Measurements from ENCODE around the gene INF2.
"Not testable (repeated sequence)": the region's sequence is repeated elsewhere in the genome, so short reads cannot be mapped to it uniquely, and the experiment has no call there.

Gene INF2

GRCh38 chr14:104665114-104665656, 24.2 kb upstream of the INF2 start:
- no peak overlapping the region for H3K27ac ChIP-seq (ENCODE audit: low read depth, low read length)

DNA sequence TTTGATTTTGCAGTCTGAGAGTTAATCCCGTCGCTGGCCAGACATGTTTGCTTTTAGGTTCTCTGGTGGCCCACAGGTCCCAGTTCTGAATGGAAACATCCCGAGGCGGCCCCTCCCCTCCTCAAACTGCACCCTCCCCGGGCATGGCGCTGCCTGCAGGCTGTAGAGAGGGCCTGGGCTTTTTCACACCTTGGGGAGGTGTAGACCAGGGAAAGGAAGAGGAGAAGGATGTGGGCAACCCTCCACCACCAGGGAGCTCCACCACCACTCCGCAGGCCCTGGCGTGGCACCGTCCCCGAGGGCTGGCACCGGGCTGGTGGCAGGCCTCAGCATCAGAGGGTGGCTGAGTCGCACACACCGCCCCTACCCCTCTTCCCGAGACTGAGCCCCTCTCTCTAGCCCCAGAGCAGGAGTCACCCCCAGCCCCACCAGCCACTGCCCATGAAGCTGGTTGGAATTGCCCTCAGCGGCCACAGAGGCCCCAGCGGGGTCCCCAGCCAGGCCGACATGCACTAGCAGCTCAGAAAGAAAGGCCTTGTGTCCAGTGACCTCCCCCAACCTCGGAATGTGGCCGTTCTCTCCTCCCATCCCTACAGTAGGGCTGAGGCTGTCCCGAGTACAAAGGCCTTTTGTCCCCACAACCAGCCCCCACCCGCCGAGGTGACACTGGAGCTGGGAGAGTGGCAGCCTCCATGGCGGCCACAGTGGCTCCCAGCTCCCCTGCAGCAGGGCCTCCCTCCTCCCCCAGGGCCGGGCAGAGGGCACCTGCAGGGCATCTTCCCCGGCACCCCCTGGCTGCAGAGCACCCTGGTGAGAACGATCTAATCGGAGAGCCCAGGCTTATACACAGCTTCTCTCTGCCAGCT, 23.5 kb upstream of the INF2 start:
- no peak overlapping the region for H3K27ac ChIP-seq (ENCODE audit: low read depth, low read length)

More at GRCh38 chr14:104665114-104665656, 24.2 kb upstream of the INF2 start:
- no peaks in the 10 kb centered on the region for H3K4me1 ChIP-seq (ENCODE audit: control insufficient read depth, insufficient read depth, low read length, unreplicated experiment)
- no peak overlapping the region for H2AFZ ChIP-seq (ENCODE audit: low read length, unreplicated experiment)
- no peak overlapping the region for H3K4me3 ChIP-seq (ENCODE audit: low read depth, low read length)
- no peaks in the 10 kb centered on the region for H3K79me2 ChIP-seq (ENCODE audit: control insufficient read depth, insufficient read depth, low read length, unreplicated experiment)
- H3K36me3 ChIP-seq (ENCODE audit: insufficient read depth, low read length): no peaks in the 10 kb centered on the region
- peaks cover 4% of the 10 kb centered on the region; the same call in 1 of the 2 replicates for H3K27me3 ChIP-seq (ENCODE audit: insufficient read depth, low read length)

DNA sequence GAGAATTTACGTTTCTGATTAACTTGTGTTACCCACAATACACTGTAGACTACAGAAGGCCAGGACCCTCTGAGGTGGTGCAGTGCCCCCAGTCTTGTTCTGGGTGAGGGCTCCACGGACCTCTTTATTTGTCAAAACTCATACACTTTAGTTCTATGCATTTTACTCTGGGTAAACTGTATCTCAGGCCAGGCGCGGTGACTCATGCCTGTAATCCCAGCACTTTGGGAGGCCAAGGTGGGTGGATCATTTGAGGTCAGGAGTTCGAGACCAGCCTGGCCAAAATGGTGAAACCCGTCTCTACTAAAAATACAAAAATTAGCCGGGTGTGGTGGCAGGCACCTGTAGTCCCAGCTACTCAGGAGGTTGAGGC, 22.9 kb upstream of the INF2 start:
- H3K27ac ChIP-seq (ENCODE audit: low read depth, low read length); H3K27me3 ChIP-seq (ENCODE audit: insufficient read depth, low read length); H3K4me1 ChIP-seq (ENCODE audit: control insufficient read depth, insufficient read depth, low read length, unreplicated experiment); H3K79me2 ChIP-seq (ENCODE audit: control insufficient read depth, insufficient read depth, low read length, unreplicated experiment); H2AFZ ChIP-seq (ENCODE audit: low read length, unreplicated experiment); H3K36me3 ChIP-seq (ENCODE audit: insufficient read depth, low read length); H3K4me3 ChIP-seq (ENCODE audit: low read depth, low read length): not testable (repeated sequence)

More for the DNA sequence above, 23.5 kb upstream of the INF2 start:
- Histone ChIP-seq H3K27me3 (ENCODE audit: insufficient read depth, low read length) (no peaks in the 10 kb centered on the region), H3K4me3 (ENCODE audit: low read depth, low read length) (no peak overlapping the region), H2AFZ (ENCODE audit: low read length, unreplicated experiment) (no peak overlapping the region), H3K4me1 (ENCODE audit: control insufficient read depth, insufficient read depth, low read length, unreplicated experiment) (no peaks in the 10 kb centered on the region), H3K79me2 (ENCODE audit: control insufficient read depth, insufficient read depth, low read length, unreplicated experiment) (no peaks in the 10 kb centered on the region), H3K36me3 (ENCODE audit: insufficient read depth, low read length) (no peaks in the 10 kb centered on the region)

GRCh38 chr14:104666981-104667380, 22.4 kb upstream of the INF2 start:
- Histone ChIP-seq H3K27me3 (ENCODE audit: insufficient read depth, low read length) (no peaks in the 10 kb centered on the region), H3K4me1 (ENCODE audit: control insufficient read depth, insufficient read depth, low read length, unreplicated experiment) (no peaks in the 10 kb centered on the region), H2AFZ (ENCODE audit: low read length, unreplicated experiment) (no peak overlapping the region), H3K4me3 (ENCODE audit: low read depth, low read length) (no peak overlapping the region), H3K79me2 (ENCODE audit: control insufficient read depth, insufficient read depth, low read length, unreplicated experiment) (no peaks in the 10 kb centered on the region), H3K36me3 (ENCODE audit: insufficient read depth, low read length) (no peaks in the 10 kb centered on the region), H3K27ac (ENCODE audit: low read depth, low read length) (no peak overlapping the region)

DNA sequence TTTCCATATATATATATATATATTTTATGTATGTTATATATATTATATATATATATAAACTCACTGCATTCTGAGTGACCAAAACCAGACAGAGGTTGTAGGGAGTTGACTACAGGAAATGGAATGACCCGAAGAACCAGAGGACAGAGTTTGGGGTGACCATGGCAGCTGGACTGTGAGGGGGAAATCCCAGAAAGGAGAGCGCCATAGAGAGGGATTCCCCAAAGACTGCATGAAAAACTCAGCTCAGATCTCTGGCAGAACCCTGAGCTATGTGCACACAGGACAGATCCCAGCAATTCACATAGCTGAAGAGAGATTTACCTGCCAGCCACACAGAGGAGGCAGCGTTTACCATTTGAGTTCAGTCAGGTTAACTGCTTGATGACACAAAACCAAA, 19.7 kb upstream of the INF2 start:
- Histone ChIP-seq H3K27ac (ENCODE audit: low read depth, low read length) (no peak overlapping the region), H3K27me3 (ENCODE audit: insufficient read depth, low read length) (no peaks in the 10 kb centered on the region), H3K4me3 (ENCODE audit: low read depth, low read length) (no peak overlapping the region), H2AFZ (ENCODE audit: low read length, unreplicated experiment) (no peak overlapping the region), H3K4me1 (ENCODE audit: control insufficient read depth, insufficient read depth, low read length, unreplicated experiment) (no peaks in the 10 kb centered on the region), H3K79me2 (ENCODE audit: control insufficient read depth, insufficient read depth, low read length, unreplicated experiment) (no peaks in the 10 kb centered on the region), H3K36me3 (ENCODE audit: insufficient read depth, low read length) (no peaks in the 10 kb centered on the region)

DNA sequence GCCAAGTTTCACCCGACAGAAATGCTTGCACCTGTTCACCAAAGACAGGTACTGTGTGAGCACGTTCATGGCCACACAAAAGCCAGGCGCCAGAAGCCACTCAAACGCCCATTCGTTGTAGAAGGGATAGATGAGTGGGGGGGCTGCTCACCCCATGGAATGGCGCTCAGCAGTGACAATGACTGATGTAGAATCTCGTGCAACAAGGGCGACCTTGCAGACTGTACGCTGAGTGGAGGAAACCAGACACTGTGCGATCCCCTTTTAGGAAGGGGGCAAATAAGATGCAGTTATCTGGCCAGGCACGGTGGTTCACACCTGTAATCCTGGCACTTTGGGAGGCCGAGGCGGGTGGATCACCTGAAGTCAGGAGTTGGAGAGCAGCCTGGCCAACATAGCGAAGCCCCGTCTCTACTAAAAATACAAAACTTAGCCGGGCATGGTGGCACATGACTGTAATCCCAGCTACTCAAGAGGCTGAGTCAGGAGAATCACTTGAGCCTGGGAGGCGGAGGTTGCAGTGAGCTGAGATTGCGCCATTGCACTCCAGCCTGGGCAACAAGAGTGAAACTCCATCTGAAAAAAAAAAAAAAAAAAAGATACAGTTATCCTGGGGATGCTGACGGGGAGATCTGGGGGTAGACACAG, 18.0 kb upstream of the INF2 start:
- not testable (repeated sequence) for H3K79me2 ChIP-seq (ENCODE audit: control insufficient read depth, insufficient read depth, low read length, unreplicated experiment); H3K27ac ChIP-seq (ENCODE audit: low read depth, low read length); H2AFZ ChIP-seq (ENCODE audit: low read length, unreplicated experiment); H3K4me3 ChIP-seq (ENCODE audit: low read depth, low read length); H3K4me1 ChIP-seq (ENCODE audit: control insufficient read depth, insufficient read depth, low read length, unreplicated experiment); H3K27me3 ChIP-seq (ENCODE audit: insufficient read depth, low read length); H3K36me3 ChIP-seq (ENCODE audit: insufficient read depth, low read length)

GRCh38 chr14:104672119-104672518, 17.3 kb upstream of the INF2 start:
- H3K27ac ChIP-seq (ENCODE audit: low read depth, low read length); H3K4me3 ChIP-seq (ENCODE audit: low read depth, low read length); H3K4me1 ChIP-seq (ENCODE audit: control insufficient read depth, insufficient read depth, low read length, unreplicated experiment); H2AFZ ChIP-seq (ENCODE audit: low read length, unreplicated experiment); H3K36me3 ChIP-seq (ENCODE audit: insufficient read depth, low read length); H3K27me3 ChIP-seq (ENCODE audit: insufficient read depth, low read length); H3K79me2 ChIP-seq (ENCODE audit: control insufficient read depth, insufficient read depth, low read length, unreplicated experiment): not testable (repeated sequence)

DNA sequence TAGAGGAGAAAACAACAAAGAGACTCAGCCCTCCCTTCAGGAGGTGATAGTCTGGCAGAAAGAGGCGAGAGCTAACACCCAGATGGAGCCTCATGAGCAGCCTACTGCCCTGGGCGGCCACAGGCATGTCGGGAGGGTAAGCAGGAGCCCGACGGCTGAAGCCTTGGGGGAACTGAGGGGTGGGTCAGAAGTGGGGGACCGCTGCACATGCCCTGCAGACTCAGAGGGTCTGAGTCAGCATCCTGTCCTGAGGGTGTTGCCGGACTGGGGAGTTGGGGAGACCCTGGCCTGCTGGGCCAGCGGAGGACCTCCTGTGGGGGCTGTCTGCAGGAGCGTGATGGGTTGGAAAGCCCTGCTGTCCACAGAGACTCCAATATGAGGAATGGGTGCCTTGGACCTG, 15.9 kb upstream of the INF2 start:
- no peak overlapping the region for H3K27ac ChIP-seq (ENCODE audit: low read depth, low read length)
- no peaks in the 10 kb centered on the region for H3K36me3 ChIP-seq (ENCODE audit: insufficient read depth, low read length)
- no peaks in the 10 kb centered on the region for H3K79me2 ChIP-seq (ENCODE audit: control insufficient read depth, insufficient read depth, low read length, unreplicated experiment)
- peaks cover 5% of the 10 kb centered on the region for H3K4me1 ChIP-seq (ENCODE audit: control insufficient read depth, insufficient read depth, low read length, unreplicated experiment)
- H3K27me3 ChIP-seq (ENCODE audit: insufficient read depth, low read length): no peaks in the 10 kb centered on the region
- no peak overlapping the region for H2AFZ ChIP-seq (ENCODE audit: low read length, unreplicated experiment)
- no peak overlapping the region for H3K4me3 ChIP-seq (ENCODE audit: low read depth, low read length)

GRCh38 chr14:104675447-104675846, 14.0 kb upstream of the INF2 start:
- no peak overlapping the region for H3K27ac ChIP-seq (ENCODE audit: low read depth, low read length)
- H2AFZ ChIP-seq (ENCODE audit: low read length, unreplicated experiment): no peak overlapping the region
- H3K27me3 ChIP-seq (ENCODE audit: insufficient read depth, low read length): no peaks in the 10 kb centered on the region
- no peaks in the 10 kb centered on the region for H3K79me2 ChIP-seq (ENCODE audit: control insufficient read depth, insufficient read depth, low read length, unreplicated experiment)
- H3K4me3 ChIP-seq (ENCODE audit: low read depth, low read length): no peak overlapping the region
- H3K36me3 ChIP-seq (ENCODE audit: insufficient read depth, low read length): no peaks in the 10 kb centered on the region
- peaks cover 24% of the 10 kb centered on the region for H3K4me1 ChIP-seq (ENCODE audit: control insufficient read depth, insufficient read depth, low read length, unreplicated experiment)

DNA sequence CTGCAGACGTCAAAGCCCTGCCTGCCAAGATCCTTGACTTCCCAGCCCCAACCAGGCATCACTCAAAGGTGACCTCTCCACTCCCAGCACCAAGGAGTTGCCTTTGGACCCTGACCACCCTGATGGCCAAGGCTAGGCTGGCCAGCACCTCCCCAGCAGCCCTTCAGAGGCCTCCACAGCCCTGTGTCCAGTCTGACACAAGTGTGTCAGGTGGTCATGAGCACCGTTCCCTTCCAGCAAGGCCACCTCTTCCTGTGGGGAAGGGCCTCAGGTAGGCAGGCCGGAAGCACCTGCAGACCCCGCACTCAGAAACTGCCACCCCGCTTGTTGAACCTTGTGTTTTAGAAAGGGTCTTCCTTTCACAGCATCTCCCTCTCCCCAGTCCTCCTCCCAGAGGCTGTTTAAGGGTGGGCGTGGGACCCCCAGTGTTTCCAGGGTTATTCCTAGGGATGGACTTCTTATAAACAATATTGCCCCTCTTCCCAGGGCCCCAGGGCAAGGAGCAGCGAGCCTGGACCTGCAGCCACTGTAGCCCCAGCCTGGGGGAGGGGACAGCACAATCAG, 13.2 kb upstream of the INF2 start:
- H3K4me1 ChIP-seq (ENCODE audit: control insufficient read depth, insufficient read depth, low read length, unreplicated experiment): peaks cover 32% of the 10 kb centered on the region
- H3K36me3 ChIP-seq (ENCODE audit: insufficient read depth, low read length): no peaks in the 10 kb centered on the region
- H3K4me3 ChIP-seq (ENCODE audit: low read depth, low read length): no peak overlapping the region
- no peaks in the 10 kb centered on the region for H3K79me2 ChIP-seq (ENCODE audit: control insufficient read depth, insufficient read depth, low read length, unreplicated experiment)
- no peaks in the 10 kb centered on the region for H3K27me3 ChIP-seq (ENCODE audit: insufficient read depth, low read length)
- H2AFZ ChIP-seq (ENCODE audit: low read length, unreplicated experiment): no peak overlapping the region
- H3K27ac ChIP-seq (ENCODE audit: low read depth, low read length): no peak overlapping the region

Data from ACC112 (cell line).